GM21737 (cell line): Measurements from ENCODE around the gene LCOR.
"Not testable (repeated sequence)": the region's sequence is repeated elsewhere in the genome, so short reads cannot be mapped to it uniquely, and the experiment has no call there.

Experiments
- ATAC-seq: cut with Tn5 transposase; IDR thresholded peaks from one replicate; pipeline ENCODE4 v1.9.1; 2021; ENCODE audit warnings: mild to moderate bottlenecking, moderate library complexity; ENCODE audit not compliant: unreplicated experiment

The LCOR gene

GRCh38 chr10:96924861-96925260 lies 92.8 kb downstream of the LCOR start:
- no peak for ATAC-seq

DNA sequence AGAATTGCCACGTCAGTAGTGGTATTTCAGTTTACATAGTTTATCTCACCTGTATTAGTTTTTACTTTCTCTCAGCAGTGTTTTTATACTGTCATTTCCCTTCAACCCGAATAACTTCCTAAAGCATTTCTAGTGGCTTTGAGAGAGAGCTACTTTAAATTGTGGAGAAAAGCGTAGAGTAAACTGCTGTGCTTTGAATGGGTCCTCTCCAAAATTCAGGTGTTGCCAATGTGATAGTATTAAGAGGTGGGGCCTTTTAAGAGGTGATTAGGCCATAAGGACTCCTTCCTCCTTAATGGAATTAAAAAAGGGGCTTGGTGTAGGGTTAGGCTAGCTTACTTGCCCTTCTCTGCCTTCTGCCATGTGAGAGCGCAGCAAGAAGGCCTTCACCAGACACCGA lies 98.4 kb downstream of the LCOR start:
- no peak for ATAC-seq

DNA sequence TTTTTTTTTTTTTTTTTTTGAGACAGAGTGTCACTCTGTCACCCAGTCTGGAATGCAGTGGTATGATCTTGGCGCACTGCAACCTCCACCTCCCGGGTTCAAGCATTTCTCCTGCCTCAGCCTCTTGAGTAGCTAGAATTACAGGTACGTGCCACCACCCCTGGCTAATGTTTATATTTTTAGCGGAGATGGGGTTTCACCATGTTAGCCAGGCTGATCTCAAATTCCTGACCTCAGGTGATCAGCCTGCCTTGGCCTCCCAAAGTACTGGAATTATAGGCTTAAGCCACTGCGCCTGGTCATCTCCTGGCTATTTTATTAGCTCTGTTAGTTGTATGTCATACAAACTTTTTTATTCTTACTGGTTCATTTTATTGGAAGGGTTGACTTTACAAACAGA lies 103.0 kb downstream of the LCOR start:
- ATAC-seq = no peak

GRCh38 chr10:96935810-96936209 lies 103.7 kb downstream of the LCOR start:
- ATAC-seq = no peak

DNA sequence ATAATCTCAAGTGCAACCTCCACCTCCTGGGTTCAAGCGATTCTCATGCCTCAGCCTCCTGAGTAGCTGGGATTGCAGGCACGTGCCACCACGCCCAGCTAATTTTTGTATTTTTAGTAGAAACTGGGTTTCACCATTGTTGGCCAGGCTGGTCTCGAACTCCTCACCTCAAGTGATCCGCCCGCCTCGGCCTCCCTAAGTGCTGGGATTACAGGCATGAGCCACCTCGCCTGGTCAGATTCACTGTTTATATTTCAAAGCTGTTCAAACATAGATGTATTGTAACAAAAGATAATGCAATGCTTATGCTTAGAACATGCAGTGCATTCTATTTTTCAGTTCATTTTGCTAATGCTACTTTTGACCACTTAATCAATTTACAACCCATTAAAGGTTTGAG lies 111.1 kb downstream of the LCOR start:
- not testable (repeated sequence) for ATAC-seq

GRCh38 chr10:96947036-96947435 lies 114.9 kb downstream of the LCOR start:
- no peak for ATAC-seq

DNA sequence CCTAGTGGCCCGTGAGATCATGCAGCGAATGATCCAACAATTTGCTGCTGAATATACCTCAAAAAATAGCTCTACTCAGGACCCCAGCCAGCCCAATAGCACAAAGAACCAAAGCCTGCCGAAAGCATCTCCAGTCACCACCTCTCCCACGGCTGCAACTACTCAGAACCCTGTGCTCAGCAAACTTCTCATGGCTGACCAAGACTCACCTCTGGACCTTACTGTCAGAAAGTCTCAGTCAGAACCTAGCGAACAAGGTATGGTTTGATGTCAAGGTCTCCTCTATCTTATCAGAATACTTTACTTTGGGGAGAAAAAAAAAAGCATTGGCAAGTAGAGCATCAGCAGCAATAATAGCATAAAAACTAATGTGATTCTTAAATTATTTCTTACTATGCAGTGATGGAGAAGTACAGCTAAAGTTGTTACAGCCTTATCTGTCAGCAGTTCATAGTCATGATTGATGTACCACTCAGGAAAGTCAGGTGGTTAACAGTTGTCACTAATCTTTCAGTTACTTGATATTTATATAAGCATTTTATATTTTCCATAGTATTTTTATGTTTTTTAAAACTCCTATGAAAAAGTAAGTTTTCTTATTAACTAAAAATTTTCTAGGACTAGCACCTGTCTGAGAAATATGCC lies 117.1 kb downstream of the LCOR start:
- no peak for ATAC-seq

GRCh38 chr10:96951954-96952353 lies 119.9 kb downstream of the LCOR start:
- no peak for ATAC-seq

GRCh38 chr10:96955794-96956193 lies 123.7 kb downstream of the LCOR start:
- ATAC-seq = no peak

GRCh38 chr10:96958071-96958470 lies 126.0 kb downstream of the LCOR start:
- ATAC-seq = no peak

DNA sequence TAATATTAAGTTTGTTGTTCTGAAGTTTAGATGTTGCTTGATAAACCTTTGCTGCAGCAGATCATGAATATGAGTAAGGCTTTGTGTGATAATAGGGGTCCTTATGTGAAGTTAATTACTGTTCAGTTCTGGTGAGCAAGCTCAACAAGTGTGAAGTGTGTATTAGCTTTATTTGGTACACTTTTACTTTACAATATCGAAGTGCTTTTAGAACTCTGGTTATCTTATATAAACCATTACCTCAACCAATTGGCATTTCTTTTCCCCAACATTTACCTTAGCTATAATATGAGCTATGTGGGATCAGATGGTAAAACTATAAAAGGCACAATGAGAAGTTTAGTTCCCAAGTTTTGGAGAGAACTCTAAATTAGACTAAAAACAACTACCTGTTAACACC lies 127.6 kb downstream of the LCOR start:
- ATAC-seq = no peak

DNA sequence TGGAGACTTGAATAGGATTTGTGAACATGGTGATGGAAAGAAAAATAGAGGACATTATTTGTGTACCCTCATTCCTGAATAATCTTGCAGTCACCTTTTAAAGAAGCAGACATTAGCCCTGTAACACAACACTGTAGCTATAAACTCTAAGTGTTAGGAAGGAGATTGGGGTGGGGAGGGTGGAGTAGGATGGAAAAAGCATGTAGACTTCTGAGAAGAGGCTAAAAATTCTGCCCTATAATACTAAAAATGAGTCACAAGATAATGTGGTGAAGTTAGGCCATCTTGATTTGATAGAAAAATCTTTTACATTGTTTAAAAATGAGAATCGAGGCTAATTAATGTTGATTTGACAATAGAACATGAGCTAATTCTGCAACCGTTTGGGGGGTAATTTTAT lies 128.8 kb downstream of the LCOR start:
- ATAC-seq = no peak

DNA sequence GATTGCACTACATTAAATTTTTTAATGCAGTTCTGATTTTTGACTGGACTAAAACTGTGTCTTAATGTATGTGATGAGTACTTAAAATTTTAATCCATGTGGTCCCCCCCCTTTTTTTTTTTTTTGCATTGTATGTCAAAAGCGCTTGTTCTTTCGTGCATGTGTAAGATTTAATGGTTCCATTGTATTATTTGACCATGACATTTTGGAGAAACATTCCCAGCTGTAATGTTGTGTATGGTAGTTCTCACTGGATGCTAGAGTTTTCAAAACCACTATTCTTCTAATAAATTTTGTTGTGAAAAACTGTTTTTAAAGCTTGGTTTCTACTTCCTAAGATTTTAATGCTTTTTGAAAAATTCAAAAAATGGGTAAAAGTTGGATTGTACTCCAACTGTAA lies 132.0 kb downstream of the LCOR start:
- no peak for ATAC-seq

DNA sequence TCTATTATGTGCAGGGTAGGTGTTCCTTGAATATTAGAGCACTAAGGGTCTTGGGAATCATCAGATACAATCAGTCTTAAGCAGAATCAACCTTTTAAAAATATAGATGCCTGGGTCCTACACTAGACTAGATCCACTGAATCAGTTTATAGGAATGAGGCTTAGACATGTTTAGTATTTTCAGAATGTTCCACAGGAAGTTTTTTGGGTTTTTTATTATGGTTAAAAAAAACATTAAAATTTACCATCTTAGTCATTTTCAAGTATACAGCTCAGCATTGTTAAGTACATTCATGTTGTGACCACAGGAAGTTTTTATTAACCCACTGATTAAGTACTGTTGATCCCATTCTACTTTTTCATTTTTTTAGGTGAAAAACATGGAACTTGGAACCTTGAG lies 135.7 kb downstream of the LCOR start:
- ATAC-seq = no peak

DNA sequence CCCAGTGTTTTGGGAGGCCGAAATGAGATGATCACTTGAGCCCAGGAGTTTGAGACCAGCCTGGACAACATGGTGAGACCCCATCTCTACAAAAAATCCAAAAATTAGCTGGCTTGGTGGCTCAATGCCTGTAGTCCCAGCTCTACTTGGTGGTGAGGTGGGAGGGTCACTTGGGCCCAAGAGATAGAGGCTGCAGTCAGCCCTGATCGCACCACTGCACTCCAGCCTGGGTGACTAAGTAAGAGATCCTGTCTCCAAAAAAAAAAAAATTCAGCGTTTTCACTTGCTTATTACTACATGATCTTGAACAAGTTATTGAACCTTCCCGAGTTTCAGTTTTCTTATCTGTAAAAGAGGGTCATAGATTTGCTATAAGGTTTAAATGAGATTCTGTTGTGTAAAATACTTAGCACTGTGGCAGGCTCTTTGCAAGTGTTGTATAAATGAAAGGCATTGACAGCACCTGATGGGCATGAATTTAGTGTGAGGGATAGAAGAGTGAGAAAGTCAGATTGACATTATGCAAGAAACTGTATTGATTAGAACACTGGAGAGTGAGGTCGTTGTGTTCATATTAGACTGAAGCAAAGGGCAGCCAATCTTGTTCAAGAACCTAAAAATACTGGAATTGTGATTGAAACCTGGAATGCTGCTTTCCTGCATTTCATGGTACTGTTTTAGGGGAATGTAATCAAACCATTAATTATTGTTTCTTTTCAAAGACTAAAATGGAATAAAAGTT lies 136.8 kb downstream of the LCOR start:
- no peak for ATAC-seq

DNA sequence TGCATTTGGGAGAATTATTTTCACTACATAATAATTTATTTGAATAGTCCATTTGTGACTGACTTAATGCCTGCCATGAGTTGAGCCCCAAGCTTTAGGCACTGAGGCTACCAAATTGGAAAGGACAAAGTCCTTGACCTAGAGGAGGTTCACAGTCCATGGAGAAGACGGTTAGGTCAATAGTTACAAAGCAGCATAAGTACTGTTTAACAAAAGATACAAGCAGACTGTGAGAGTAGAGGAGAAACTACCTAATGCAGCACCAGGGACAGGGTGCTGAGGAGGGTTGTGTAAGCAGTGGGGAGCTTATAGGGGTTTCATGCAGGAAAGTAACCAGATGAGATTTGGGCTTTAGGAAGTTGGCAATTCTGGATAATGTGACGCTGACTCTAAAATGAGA lies 139.2 kb downstream of the LCOR start:
- ATAC-seq = no peak

DNA sequence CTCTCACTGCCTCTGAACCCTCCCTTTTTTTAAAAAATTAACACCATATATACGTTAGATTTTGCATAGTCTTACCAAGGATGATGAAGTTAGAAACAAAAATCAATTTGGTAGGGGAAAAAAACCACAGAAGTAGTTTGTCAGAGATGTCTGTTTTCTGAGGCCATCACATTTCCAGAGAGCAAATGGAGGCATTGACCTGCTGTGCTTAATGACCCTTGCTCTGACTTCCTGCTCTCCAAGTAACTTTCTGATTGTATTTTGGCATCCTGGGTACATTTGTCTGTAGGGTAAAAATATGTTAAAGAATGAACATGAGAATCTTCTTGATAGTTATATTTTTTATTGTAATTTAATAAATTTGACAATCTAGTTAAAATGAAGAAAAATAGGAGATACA lies 140.2 kb downstream of the LCOR start:
- ATAC-seq = no peak

- no peak for ATAC-seq
Observed at GRCh38 chr10:96973809-96974747, 142.0 kb downstream of the LCOR start.

DNA sequence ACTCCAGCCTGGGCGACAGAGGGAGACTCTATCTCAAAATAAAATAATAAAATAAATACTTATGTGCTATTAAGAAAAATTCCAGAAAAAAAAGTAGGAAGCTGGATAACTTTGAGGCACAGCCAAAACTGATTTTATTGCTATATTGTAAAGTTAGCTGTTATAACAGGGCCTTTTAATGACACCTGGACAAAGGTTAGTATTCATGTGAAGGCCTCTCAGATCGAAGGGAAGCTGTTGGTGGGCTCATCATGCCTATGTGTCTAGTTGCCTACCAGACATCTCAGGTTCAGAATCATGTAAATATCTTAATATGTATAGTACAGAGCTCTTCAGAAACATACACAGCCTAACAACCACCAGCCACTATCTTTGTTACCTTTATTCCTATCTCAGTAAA lies 143.0 kb downstream of the LCOR start:
- ATAC-seq = no peak

- peak; percentile 61 for ATAC-seq
Observed at GRCh38 chr10:96978621-96979154, 146.6 kb downstream of the LCOR start.

GRCh38 chr10:96982149-96982930 lies 150.2 kb downstream of the LCOR start:
- ATAC-seq = no peak
